Trophoblast cell (in vitro differentiated cells and primary cell): ENCODE data around the gene AFF4.

Experiments
- DNase-seq, 2 donors: peaks; one replicate each; pipeline ENCODE4 v3.0.0-alpha.2; 2016
- H2AFZ ChIP-seq: 2 replicates; pipeline ENCODE4 v1.6.1; 2013; ENCODE audit warnings: low read length, moderate library complexity, mild to moderate bottlenecking; ENCODE audit not compliant: insufficient read depth, poor library complexity
- H2AK5ac ChIP-seq: 2 replicates; pipeline ENCODE4 v1.6.1; 2013; ENCODE audit warnings: mild to moderate bottlenecking, low read length
- H2BK120ac ChIP-seq: 2 replicates; pipeline ENCODE4 v1.6.1; 2013; ENCODE audit warnings: low read length, mild to moderate bottlenecking, moderate library complexity; ENCODE audit not compliant: insufficient read depth, poor library complexity
- H2BK12ac ChIP-seq: 2 replicates; pipeline ENCODE4 v1.6.1; 2013; ENCODE audit warnings: mild to moderate bottlenecking, low read length, moderate library complexity
- H2BK5ac ChIP-seq: 2 replicates; pipeline ENCODE4 v1.6.1; 2013; ENCODE audit warnings: low read length, low read depth, moderate library complexity, mild to moderate bottlenecking; ENCODE audit not compliant: poor library complexity
- H3K14ac ChIP-seq: 2 replicates; pipeline ENCODE4 v1.6.1; 2013; ENCODE audit warnings: mild to moderate bottlenecking, low read length
- H3K18ac ChIP-seq: 2 replicates; pipeline ENCODE4 v1.6.1; 2013; ENCODE audit warnings: mild to moderate bottlenecking, low read length
- H3K23ac ChIP-seq: 2 replicates; pipeline ENCODE4 v1.6.1; 2013; ENCODE audit warnings: low read length
- H3K27ac ChIP-seq: 2 replicates; pipeline ENCODE4 v1.5.1; 2013; ENCODE audit warnings: low read depth, mild to moderate bottlenecking, inconsistent platforms, low read length, moderate library complexity
- H3K27me3 ChIP-seq: 2 replicates; pipeline ENCODE4 v1.6.1; 2013; ENCODE audit warnings: inconsistent platforms, mild to moderate bottlenecking, low read length, moderate library complexity; ENCODE audit not compliant: insufficient read depth
- H3K36me3 ChIP-seq, 2 experiments: 1 replicate in 1 of 2; 2 replicates in 1 of 2; pipeline ENCODE4 v1.6.1; 2013; ENCODE audit warnings: low read length in 2 of 2, mild to moderate bottlenecking in 2 of 2, moderate library complexity in 1 of 2; ENCODE audit not compliant: insufficient read depth in 2 of 2, control insufficient read depth in 1 of 2
- H3K4ac ChIP-seq: 2 replicates; pipeline ENCODE4 v1.6.1; 2013; ENCODE audit warnings: low read depth, mild to moderate bottlenecking, low read length, moderate library complexity
- H3K4me1 ChIP-seq, 2 experiments: 1 replicate in 1 of 2; 2 replicates in 1 of 2; pipeline ENCODE4 v1.6.1; 2013; ENCODE audit warnings: low read length in 2 of 2, mild to moderate bottlenecking in 2 of 2, moderate library complexity in 1 of 2; ENCODE audit not compliant: insufficient read depth in 2 of 2, control insufficient read depth in 1 of 2
- H3K4me2 ChIP-seq: 2 replicates; pipeline ENCODE4 v1.6.1; 2013; ENCODE audit warnings: inconsistent platforms, mild to moderate bottlenecking, low read length, moderate library complexity
- H3K4me3 ChIP-seq: 2 replicates; pipeline ENCODE4 v1.5.1; 2013; ENCODE audit warnings: mild to moderate bottlenecking, low read depth, low read length, inconsistent platforms
- H3K79me1 ChIP-seq: one replicate; pipeline ENCODE4 v1.6.1; 2013; ENCODE audit warnings: low read length
- H3K79me2 ChIP-seq: 2 replicates; pipeline ENCODE4 v1.6.1; 2013; ENCODE audit warnings: low read length, mild to moderate bottlenecking; ENCODE audit not compliant: control insufficient read depth, insufficient read depth, poor library complexity
- H3K9ac ChIP-seq: 2 replicates; pipeline ENCODE4 v1.6.1; 2013; ENCODE audit warnings: mild to moderate bottlenecking, low read length
- H3K9me3 ChIP-seq: 2 replicates; pipeline ENCODE4 v1.6.1; 2013; ENCODE audit warnings: low read depth, mild to moderate bottlenecking, control low read depth, inconsistent platforms, low read length; ENCODE audit not compliant: insufficient read depth
- H4K12ac ChIP-seq: 2 replicates; pipeline ENCODE4 v1.6.1; 2013; ENCODE audit warnings: low read depth, mild to moderate bottlenecking, low read length, moderate library complexity
- H4K8ac ChIP-seq: 2 replicates; pipeline ENCODE4 v1.6.1; 2013; ENCODE audit warnings: low read depth, mild to moderate bottlenecking, low read length, moderate library complexity
- H4K91ac ChIP-seq: one replicate; pipeline ENCODE4 v1.6.1; 2013; ENCODE audit warnings: low read depth, mild to moderate bottlenecking, low read length, moderate library complexity
- WGBS: extraction: QIAGEN DNeasy Blood & Tissue Kit; methylation state at CpG from one replicate; pipeline ENCODE4 v1.1.7; 2013; ENCODE audit warnings: missing lambda C conversion rate; ENCODE audit not compliant: insufficient read length, insufficient coverage; ENCODE audit errors: extremely low coverage; 5-methylcytosine and 5-hydroxymethylcytosine counted together

The AFF4 gene

GRCh38 chr5:132928062-132928407, 35.4 kb downstream of the AFF4 start:
- Histone ChIP-seq H3K27me3 (no peaks in the 10 kb centered on the region), H2BK12ac (no peak overlapping the region), H3K36me3 (peaks cover 24 to 29% of the 10 kb centered on the region in 2 experiments), H2AFZ (no peak overlapping the region), H2AK5ac (no peak overlapping the region), H4K8ac (no peak overlapping the region), H3K27ac (no peak overlapping the region), H3K9me3 (no peaks in the 10 kb centered on the region), H3K4me3 (no peak overlapping the region), H3K79me1 (no peaks in the 10 kb centered on the region), H3K4me1 (no peaks in the 10 kb centered on the region), H3K4ac (no peak overlapping the region), H2BK5ac (no peak overlapping the region), H3K18ac (no peak overlapping the region), H3K14ac (no peak overlapping the region), H3K4me2 (no peak overlapping the region), H3K23ac (no peak overlapping the region), H3K9ac (no peak overlapping the region), H4K12ac (no peak overlapping the region), H3K79me2 (no peaks in the 10 kb centered on the region), H2BK120ac (no peak overlapping the region), H4K91ac (no peak overlapping the region)
- WGBS, result no CpG with 5 or more reads among the region's 2 CpGs
- no peak for DNase-seq

DNA sequence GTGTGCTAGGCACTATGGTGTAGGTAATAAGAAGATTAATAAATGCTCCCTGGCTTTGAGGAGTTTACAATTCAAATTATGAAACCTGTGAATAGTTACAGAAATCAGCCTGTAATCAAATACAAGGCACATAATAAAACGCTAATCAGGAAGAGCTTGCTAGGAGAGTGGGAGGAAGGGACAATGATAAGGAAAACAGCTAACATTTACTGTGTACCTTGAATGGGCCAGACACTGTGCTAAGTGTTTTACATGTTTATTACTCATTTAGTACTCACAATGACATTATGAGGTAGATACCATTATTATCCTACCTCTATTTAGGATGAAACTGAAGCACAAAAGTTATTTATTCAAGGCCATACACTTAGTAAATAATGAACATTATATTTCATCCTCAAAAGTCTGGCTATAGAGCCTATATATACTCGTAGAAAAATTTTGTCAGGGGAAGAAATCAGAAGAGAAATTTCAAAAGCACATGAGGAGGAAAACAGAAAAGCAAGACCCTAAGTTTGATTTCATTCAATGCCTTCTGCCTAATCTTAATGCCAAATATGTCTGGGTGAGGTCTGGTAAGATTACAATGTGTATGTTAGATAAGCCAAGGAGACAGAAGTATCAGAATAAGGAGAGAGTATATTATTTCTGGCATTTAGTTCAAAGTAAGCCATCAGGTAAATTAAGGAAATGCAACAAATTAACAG, 35.9 kb downstream of the AFF4 start:
- Histone ChIP-seq H3K9me3 (no peaks in the 10 kb centered on the region), H2BK5ac (no peak overlapping the region), H3K4me2 (no peak overlapping the region), H3K14ac (no peak overlapping the region), H3K79me1 (no peaks in the 10 kb centered on the region), H3K36me3 (peaks cover 27 to 29% of the 10 kb centered on the region in 2 experiments), H3K4me3 (no peak overlapping the region), H3K18ac (no peak overlapping the region), H3K9ac (no peak overlapping the region), H4K8ac (no peak overlapping the region), H2AFZ (no peak overlapping the region), H2BK120ac (no peak overlapping the region), H2BK12ac (no peak overlapping the region), H3K23ac (no peak overlapping the region), H2AK5ac (no peak overlapping the region), H3K4ac (no peak overlapping the region), H3K79me2 (no peaks in the 10 kb centered on the region), H3K27ac (no peak overlapping the region), H4K12ac (no peak overlapping the region), H3K4me1 (no peaks in the 10 kb centered on the region), H3K27me3 (no peaks in the 10 kb centered on the region), H4K91ac (no peak overlapping the region)
- WGBS, result no CpG with 5 or more reads among the region's 2 CpGs
- DNase-seq, result no peak

DNA sequence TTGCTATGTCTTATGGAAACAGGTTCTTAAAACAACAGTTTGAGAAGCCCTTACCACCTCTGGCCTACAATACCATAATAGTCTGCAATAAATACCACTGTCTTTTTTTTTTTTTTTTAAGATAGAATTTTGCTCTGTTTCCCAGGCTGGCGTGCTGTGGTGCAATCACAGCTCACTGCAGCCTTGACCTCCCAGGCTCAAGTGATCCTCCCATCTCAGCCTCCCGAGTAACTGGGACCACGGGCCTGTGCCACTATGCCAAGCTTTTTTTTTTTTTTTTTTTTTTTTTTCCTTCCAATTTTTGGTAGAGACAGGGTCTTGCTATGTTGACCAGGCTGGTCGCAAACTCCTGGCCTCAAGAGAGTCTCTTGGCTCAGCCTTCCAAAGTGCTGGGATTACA, 37.0 kb downstream of the AFF4 start:
- Histone ChIP-seq H3K18ac (no peak overlapping the region), H3K4me2 (no peak overlapping the region), H4K91ac (no peak overlapping the region), H2BK12ac (no peak overlapping the region), H3K9ac (no peak overlapping the region), H4K8ac (no peak overlapping the region), H2BK120ac (no peak overlapping the region), H3K4ac (no peak overlapping the region), H2AK5ac (no peak overlapping the region), H3K4me3 (no peak overlapping the region), H3K4me1 (no peaks in the 10 kb centered on the region), H4K12ac (no peak overlapping the region), H3K79me1 (no peaks in the 10 kb centered on the region), H3K36me3 (peaks cover 30 to 33% of the 10 kb centered on the region in 2 experiments), H3K79me2 (no peaks in the 10 kb centered on the region), H2BK5ac (no peak overlapping the region), H3K9me3 (no peaks in the 10 kb centered on the region), H3K23ac (no peak overlapping the region), H3K14ac (no peak overlapping the region), H3K27ac (no peak overlapping the region), H3K27me3 (no peaks in the 10 kb centered on the region), H2AFZ (no peak overlapping the region)
- WGBS, result no CpG with 5 or more reads among the region's 4 CpGs
- peak in 1 of 2 donors; percentile 53 for DNase-seq

GRCh38 chr5:132916086-132916485, 47.3 kb downstream of the AFF4 start:
- peaks cover 0 to 4% of the 10 kb centered on the region in 2 experiments for H3K4me1 ChIP-seq
- peak overlapping the region; percentile 82 for H3K18ac ChIP-seq
- peaks cover 27 to 30% of the 10 kb centered on the region in 2 experiments for H3K36me3 ChIP-seq
- no peak overlapping the region for H3K27ac ChIP-seq
- no peak overlapping the region for H3K23ac ChIP-seq
- no peak overlapping the region for H4K12ac ChIP-seq
- no peaks in the 10 kb centered on the region for H3K27me3 ChIP-seq
- H3K79me1 ChIP-seq, result no peaks in the 10 kb centered on the region
- no peak overlapping the region for H2AK5ac ChIP-seq
- H3K79me2 ChIP-seq, result no peaks in the 10 kb centered on the region
- H3K4ac ChIP-seq, result no peak overlapping the region
- no peak overlapping the region for H3K9ac ChIP-seq
- H3K9me3 ChIP-seq, result no peaks in the 10 kb centered on the region
- H2BK120ac ChIP-seq, result no peak overlapping the region
- WGBS, result no CpG with 5 or more reads among the region's 3 CpGs
- no peak for DNase-seq
- no peak overlapping the region for H4K8ac ChIP-seq
- no peak overlapping the region for H3K4me2 ChIP-seq
- H3K4me3 ChIP-seq, result no peak overlapping the region
- H2BK12ac ChIP-seq, result no peak overlapping the region
- H3K14ac ChIP-seq, result no peak overlapping the region
- H2BK5ac ChIP-seq, result no peak overlapping the region
- H2AFZ ChIP-seq, result no peak overlapping the region
- no peak overlapping the region for H4K91ac ChIP-seq
